DMS 273 (cell line): ENCODE results near the gene UNC93A.
"Not testable (repeated sequence)": the region's sequence is repeated elsewhere in the genome, so short reads cannot be mapped to it uniquely, and the experiment has no call there.

ENCODE experiments used
- DNase-seq: peaks from one replicate; lab custom pipeline; 2025; ENCODE audit not compliant: unreplicated experiment; lab: John Stamatoyannopoulos, UW

UNC93A gene

DNA sequence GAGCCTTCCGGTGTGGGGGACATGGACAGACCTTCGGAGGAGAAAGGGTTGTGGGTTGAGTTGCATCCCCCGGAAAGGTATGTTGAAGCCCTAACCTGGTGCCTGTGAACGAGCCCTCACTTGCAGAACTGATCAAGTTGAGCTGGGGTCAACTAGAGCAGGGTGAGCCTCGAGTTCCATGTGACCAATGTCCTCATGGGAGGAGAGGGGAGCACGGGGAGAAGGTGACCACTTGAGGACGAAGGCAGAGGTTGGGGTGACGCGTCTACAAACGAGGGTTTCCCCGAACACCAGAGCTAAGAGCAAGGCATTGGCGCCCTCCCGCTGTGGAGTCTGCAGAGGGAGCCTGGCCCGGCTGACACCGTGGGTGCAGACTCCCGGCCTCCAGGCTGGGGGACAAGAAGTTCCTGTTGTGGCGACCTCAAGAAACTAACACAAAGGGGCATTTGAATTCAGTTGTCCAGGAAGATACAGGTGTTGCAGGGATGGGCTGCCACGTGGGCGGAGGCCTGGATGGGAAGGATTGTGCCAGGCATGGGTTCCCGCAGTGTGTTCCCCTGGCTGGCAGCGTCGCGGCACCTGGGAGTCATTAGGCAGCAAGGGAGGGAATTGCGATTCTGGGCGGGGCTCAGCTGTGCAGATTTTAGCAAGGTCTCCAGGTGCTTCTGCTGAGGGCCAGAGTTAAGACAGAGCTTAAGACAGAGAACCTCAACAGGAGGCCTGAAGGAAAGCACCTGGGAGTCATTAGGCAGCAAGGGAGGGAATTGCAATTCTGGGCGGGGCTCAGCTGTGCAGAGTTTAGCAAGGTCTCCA lies 20.4 kb upstream of the UNC93A start:
- no peak for DNase-seq

DNA sequence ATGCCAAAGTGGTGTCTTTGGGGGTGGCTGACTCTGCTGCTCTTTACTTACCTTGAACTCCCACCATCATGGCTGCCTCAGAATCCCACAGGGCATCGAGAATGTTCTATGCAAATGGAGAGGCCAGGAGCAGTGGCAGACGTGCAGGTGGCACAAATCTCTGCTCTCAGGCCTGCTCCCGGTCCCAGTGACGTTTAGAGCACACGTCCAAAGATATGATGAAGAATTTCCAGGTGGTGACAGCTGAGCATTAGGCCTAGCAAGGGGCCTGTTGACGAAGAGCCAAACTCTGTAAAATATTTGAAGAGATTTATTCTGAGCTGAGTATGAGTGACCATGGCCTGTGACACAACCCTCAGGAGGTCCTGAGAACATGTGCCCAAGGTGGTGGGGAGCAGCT lies 19.0 kb upstream of the UNC93A start:
- DNase-seq, result no peak

DNA sequence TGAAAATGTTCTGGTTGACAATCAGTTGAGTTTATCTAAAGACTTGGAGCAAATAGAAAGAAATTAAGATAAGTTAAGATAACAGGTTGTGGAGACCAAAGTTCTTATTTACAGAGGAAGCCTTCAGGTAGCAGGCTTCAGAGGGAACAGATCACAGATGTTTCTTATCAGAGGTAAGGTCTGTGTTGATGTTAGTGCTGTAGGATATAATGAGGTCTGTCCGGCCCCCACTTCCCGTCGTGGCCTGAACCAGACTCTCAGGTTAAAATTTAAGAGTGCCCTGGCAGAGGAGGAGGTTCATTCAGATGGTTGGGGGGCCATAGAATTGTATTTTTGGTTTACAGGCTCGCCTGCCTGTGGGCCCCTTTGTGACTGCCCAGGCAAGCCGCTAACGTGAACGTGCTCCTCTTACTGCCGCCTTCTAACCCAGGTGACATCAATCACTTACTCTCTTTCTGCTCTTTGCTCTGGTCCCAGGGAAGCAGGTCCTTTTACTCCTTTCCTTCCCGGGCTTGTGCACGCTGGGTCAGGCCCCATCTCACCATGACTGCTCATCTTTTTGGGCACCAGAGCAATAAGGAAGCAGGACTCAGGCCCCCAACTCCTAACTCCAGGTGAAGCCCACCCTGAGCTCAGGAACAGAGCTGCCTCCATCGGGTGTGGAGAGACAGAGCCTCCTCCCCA lies 18.3 kb upstream of the UNC93A start:
- DNase-seq, result no peak

DNA sequence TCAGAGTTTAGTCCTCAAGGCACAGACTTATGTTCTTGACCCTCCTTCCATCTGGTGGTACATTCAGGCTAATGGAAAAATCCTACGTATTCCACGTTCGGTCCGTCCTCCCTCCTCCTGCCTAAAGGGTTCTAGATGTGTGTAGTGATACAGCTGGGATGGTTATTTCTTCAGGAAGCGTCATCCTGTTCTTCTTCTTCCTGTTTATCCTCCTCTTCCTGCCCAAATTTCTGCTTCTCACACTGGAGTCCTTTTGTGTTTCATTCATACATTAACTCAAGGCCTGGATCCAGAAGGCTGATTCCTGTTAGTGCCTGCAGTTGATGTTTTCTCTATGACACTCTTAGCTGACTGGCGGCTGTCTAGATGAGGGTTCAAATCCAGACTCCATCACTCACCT lies 16.8 kb upstream of the UNC93A start:
- DNase-seq, result no peak

DNA sequence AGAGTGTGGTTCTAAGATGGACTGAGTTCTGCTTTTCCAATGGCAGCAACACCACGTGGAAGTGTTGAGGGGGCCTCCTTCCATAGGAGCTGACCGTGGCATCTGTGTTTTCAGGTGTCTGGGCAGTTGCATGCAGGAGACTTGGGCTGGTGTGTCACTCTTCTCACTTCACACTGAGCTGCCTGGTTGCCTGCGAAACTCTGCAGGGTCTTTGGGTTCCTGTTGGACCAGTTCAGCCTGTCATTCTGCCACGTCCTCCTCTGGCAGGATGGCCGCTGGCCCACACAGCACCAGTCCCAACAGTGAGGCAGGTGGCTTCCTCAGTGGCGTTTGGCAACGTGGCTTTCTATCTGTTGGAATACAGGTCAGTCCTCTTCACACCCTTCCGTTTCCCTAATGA lies 16.1 kb upstream of the UNC93A start:
- DNase-seq, result no peak

DNA sequence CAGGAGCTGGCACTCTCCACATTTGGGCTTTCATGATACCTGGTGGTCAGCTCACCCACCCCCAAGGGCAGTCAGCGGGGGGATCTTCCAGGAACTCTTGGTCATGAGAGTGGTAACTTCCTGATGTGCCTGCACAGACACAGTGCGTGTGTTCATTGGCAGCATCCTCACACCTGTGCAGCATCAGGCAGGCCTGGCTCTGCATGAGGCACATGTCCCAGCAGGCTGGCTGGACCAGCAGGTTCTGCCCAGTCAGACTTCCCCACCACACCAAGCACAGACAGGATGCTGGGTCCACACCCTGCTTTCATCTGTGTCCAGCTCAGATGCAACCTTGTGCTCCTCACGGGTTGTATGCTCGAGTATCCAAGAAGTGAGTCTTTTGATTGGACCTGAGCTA lies 15.7 kb upstream of the UNC93A start:
- DNase-seq, result no peak

DNA sequence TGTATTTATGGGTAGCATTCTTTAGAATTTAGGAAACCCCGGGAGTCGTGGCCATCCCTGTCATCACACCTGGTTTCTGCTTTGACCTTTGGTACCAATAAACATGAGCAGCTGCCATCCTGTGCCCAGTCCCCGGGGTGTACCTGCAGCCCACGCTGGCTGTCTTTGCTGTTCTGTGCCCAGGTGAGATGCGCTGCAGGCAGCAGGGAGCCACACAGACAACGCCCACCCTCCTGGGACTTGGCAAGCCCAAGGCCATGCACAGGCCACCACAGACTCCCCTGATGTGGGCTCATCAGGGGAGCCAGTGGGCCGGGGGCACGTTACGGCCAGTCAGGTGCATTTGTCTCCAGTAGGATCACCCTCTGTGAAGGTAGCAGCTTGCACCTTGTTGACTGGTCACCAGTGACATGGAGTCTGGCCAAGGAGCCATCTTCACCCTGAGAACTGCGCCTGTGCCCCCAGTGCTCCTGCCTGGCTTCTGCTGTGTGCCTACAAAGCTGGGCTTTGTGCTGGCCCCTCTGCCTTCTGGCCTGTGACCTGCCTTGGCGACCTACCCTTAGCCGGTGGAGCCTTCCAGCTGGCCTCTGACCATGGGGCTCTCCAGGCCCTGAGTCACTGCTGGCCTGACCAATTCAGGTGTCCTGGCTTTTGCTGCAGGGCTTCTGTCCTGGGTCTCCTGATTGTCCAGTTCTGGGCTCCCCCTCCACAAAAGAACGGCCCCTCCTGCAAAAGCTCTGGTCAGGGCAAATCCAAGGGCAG lies 14.2 kb upstream of the UNC93A start:
- DNase-seq, result no peak

DNA sequence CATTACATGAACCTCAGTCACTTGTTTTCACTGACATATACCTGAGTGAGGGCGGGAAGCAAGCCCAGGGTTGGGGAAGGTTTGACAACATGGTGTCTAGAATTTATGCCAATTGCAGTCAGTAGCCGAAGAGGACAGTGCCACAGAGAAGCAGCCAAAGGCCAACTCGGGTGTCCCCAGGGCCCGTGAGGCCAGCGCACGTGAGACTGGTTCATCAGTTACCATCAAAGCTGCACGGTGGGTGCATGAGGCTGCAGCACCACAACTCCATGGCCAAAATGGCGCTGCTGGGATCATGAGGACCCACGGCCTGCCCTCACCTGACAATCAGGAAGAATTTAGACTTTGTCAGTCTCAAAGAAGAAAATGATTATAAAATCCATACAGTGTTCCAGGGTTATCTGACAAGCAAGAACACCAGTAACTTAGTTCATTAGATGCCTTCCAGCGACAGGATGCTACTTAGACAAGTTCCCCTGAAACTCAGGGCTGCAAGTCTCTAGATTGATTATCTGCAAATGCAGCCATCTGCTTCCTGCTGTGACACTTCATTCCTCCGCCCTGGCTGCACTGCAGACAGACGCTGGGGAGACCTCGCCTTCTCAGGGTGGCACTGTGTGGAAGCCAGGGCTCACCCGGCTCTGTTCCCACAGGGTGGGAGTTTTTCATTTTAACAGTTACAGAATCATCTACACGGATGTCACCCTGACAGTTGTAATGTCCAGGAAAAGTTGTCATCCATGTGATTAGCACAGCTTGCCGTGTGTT lies 12.8 kb upstream of the UNC93A start:
- DNase-seq, result not testable (repeated sequence)

DNA sequence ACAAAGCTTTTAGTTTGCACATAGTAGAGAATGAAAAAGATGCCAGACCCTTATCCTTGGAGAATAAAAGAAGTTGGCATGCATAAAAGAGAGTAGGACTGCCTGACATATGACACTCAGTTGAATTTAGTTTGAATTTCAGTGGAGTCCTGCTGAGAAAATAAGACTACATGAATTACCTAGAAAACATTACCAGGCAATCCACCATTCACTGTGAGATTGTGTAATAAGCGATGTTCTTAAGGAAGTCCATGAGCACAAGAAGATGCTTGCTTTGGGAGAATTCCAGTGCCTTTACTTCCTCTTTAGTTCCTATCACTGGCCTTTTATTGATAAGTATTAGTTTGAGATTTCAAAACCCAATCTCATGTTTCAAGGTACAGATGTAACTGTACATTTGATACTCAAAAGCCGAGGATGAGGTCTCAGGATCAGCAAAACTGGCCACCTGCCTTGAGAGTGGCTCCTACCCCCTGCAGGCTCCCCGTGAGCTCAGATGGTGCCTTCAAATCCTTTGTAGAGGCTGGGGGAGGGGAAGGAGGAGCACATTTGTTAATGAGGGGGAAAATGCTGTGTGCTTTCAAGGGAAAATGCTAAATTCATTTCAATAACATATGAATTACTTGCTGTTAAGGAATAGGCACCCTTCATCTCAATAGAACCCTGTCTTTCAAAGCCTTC lies 11.2 kb upstream of the UNC93A start:
- DNase-seq, result peak; percentile 36

DNA sequence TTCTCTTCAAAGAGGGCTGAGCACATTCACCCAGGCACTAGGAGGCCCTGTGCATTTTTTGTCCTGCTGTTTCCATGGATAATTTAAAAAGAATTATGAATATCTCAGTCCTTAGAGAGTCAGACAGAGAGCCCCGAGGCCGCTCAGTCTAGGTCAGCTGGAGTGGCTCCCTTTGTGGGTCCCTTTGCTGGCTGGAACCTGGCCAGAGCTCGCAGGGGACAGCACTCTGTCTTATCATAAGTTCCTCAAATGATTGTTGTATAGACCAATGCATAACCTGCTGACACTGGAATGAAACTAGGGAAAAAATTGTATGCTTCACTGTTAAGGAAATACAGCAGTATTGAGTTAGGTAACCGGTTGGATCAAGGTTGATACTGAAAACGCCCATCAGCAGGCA lies 10.6 kb upstream of the UNC93A start:
- not testable (repeated sequence) for DNase-seq

DNA sequence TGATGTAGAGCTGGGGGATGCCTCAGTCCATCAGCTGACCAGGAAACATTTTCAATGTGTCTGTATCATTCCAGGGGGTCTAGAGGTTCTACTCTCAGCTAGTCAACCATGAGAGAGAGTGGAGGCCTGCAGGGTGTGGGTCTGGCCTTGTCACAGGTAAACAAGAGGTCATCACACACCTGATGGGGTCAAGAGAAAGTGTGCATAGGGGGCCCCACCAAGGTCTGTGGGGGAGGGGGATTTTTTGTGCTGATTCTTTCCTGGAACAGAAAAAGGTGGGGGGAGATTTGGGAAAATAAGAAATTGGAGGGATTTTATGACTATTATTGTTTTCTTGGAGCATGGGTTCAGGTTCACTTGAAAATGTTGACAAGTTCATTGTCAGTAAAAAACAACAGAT lies 8.9 kb upstream of the UNC93A start:
- no peak for DNase-seq

DNA sequence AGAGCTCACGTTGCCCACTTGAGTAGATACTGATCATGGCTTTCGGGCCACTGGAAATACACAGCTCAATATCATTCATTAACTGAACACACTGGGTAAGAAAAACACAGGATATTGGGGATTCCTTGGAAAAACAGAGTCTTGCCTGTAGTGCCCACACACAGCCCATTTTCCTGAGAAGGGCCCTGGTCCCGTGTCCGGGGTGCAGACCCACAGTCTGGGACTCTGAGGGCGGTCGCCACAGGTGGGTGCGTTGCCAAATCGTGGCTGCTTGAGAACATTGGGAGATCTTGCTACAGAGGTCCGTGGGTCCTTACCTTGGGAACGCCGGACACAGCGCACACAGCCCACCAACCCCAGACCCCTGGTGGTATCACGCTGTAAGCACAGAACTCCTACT lies 6.5 kb upstream of the UNC93A start:
- DNase-seq, result not testable (repeated sequence)

DNA sequence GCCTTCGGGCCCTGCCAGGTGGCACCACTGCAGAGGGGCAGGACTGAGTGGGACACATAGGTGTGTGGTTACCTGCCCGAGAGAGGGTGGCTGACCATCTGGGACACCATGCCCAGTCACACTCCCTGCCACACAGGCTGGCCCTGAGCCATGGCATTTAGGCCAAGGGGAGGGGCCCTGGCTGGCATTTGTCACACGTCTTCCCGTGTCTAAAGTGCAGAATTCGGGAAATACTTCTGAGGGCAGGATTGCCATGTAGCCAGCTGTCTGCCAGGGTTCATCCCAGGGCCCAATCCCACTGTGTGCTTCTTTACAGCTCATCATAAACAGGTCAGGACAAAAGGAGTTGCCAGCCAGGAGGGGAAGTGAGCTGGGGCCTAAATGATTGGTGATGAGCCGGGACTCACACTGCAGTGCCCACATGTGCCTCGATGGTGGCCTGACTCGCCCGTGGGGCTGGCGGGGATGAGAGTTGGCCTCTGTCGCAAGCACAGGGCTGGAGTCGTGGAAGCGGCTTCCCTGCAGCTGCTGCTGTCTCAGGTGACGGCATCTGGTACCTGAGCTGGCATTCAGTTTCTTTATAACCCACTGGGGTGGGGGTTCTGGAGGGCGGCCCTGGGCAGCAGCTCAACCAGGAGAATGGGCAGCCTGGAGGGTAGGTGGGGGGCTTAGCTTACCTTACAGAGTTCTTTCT lies 5.9 kb upstream of the UNC93A start:
- no peak for DNase-seq

DNA sequence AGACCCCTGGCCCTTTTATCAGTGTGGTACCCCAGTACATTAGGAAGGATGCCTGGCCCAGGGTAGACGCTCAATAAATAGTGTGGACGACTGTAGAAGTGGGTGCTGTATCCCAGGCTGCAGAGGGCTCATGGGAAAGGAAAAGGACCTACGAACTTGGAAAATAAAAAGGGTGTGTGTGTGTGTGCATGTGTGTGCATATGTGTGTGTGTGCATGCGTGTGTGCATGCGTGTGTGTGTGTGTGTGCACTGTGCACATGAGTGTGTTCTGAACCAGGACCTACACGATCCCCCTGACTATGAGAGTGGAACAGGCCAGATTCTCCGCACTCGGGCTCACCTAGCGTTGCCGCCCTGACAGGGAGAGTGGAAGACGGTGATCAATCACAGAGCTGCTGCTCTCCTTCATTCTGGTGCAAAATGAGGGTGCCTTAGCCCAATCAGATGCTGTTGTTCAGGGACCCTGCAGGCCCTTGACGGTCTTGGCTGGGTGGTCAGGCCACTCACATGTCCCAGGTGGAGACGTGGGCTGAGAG lies 3.5 kb upstream of the UNC93A start:
- no peak for DNase-seq

DNA sequence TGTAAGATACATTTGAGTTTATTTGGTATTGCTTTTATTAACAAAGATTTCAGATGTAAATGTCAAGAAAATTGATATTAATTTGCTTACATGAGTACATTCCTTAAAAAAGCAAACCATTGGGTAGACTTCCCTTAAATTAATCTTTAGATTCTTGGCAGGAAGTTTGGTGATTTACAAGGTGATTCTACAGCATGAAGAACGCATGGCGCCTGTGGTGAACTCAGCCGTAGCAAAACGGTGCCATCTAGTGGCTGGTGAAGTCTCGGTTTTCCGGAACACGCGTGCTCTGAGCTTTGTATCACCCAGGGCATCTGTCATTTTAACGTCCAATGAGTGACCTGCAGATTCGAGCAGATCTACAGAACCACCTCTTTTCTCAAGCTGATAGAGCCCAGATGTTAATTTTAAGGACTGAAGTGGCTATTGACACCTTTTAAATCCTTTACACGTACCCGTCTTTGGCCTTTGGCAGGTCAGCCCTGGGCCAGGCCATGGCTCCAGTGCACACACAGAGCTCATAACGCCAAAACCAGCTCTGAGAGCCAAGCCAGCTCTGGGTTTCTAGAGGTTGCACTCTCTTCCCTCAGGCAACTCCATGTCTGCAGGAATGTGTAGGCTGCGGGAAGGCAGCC lies 2.4 kb upstream of the UNC93A start:
- DNase-seq, result peak; percentile 65

DNA sequence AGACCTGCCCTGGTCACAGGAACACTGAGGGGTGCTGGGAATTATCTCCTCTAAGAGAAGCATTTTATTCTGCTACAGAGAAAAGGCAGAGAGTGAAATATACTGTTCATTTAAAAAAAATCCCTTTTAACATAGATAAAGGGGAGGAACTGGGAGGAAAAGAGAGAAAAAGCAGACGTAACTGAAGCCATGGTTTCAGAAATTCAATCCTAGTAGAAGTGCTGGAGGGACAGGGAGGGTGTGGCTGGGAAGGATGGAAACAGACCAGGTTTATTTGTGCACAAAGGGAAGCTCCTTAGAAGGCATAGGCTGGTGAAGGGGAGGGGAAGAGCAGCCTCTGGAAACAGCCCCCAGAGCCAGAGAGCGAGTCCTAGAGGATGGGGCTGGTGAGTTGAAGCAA lies 1.8 kb upstream of the UNC93A start:
- not testable (repeated sequence) for DNase-seq

DNA sequence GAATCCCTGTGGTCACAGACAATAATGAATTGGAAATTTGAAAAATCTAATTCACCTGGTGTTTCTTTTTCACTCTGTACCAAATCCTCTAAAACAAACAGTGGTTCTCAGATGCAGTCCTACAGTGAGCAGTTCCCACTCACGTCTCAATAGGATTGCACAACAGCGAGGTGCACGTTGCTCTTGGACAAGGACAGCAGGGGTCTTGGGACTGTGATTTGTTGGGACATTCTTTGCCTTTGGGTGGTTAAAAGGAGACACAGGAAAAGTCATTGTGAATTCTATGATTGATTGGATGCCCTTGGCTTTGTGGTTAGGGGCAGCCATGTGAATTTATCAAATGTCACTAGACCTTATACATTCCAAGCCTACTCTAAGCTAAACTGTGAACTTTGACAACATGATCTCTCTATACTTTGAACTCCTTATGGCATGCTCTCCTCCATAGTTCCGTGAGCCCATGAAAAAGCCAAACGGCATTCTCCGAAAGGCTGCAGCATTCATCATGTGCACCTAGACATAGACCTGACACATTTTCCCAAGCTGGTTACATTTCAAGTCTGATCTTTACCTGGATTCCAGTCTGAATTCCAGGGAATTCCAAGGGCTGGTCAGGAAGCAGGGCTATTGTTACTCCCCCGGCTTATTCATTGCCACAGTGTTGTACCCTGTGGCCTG lies 647 bp downstream of the UNC93A start:
- DNase-seq, result no peak

DNA sequence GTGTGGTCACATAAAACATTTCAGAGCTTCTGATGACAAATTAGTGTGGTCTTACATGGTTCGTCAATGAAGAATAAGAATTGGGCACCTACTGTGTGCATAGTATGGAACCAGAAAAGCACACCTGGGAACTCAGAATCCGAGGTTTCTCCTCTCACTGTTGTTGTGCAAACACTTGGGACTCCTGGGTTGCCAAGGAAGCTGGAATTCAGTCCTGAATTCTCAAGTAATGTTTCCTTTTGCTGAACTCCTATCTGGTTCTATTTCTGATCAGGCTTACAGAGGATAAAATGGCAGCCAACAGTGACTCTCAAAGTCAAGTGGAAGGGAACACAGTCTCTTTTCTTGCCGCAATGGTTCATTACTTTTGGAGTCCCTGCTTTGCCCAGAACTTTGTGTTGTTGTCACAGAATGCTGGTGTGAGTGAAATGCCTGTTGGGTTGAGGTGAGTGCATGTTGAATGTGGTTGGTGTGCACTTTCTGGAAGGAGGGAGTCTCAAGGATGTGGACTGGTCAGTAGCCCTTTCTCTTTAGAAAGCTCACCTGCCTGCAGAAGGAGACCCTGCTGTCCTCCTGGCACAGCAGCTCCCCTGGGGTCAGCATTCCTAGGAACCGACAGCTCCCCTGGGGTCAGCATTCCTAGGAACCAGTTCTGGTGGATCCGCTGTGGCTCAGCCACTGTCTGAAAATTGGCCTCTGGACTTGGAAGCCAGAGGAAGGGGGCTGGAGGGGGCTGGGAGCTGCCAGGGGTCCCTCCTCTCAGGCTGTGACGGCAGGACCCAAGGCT lies 1.4 kb downstream of the UNC93A start:
- no peak for DNase-seq
